Vagina (tissue), 2 donors: ENCODE measurements around the gene TGFBRAP1. TPM values are rescaled to one million over a fixed set of nuclear protein-coding genes. Genes with fewer than 3 reads are reported as not detected.

Source experiments
- DNase-seq, 2 donors: peaks; one replicate each; pipeline ENCODE4 v3.0.0-alpha.2; 2017; ENCODE audit errors: extremely low spot score in 2 of 2
- H3K27ac ChIP-seq: fragments of 200-600 bp; sonication (generic); one replicate; pipeline ENCODE4 v1.5.1; 2019
- H3K27me3 ChIP-seq: fragments of 200-600 bp; sonication (generic); one replicate; pipeline ENCODE4 v1.5.1; 2019
- H3K36me3 ChIP-seq, 2 donors: fragments of 200-600 bp; sonication (generic); one replicate each; pipeline ENCODE4 v1.5.1; 2017 to 2019
- H3K4me1 ChIP-seq: fragments of 200-600 bp; sonication (generic); one replicate; pipeline ENCODE4 v1.5.1; 2019
- H3K4me3 ChIP-seq, 2 donors: fragments of 200-600 bp; sonication (generic); 1 replicate in 1 of 2; 2 replicates in 1 of 2; pipeline ENCODE4 v1.5.1; 2016 to 2019
- H3K9me3 ChIP-seq: fragments of 200-600 bp; sonication (generic); one replicate; pipeline ENCODE4 v1.5.1; 2019
- POLR2A ChIP-seq, 2 donors: fragments of 450-650 bp; IDR thresholded peaks; one replicate each; pipeline ENCODE4 v1.6.1; 2017; ENCODE audit warnings: antibody characterized with exemption in 2 of 2, mild to moderate bottlenecking in 2 of 2, moderate library complexity in 2 of 2
- POLR2AphosphoS5 ChIP-seq, 2 donors: sonication (generic); formaldehyde crosslinking; IDR thresholded peaks; one replicate each; pipeline ENCODE4 v1.9.0; 2017; ENCODE audit warnings: antibody characterized with exemption in 2 of 2, mild to moderate bottlenecking in 2 of 2, low read depth in 1 of 2; ENCODE audit not compliant: insufficient read depth in 1 of 2
- intact Hi-C: fragments of 100-400 bp; cut with DNase I; formaldehyde crosslinking; loops from one replicate; pipeline ENCODE4 v1.15.1; 2023
- total RNA-seq: library from RNA; depleted of rRNA; stranded (reverse); fragments of >200 nt; gene quantifications from one replicate; pipeline ENCODE4 v1.2.3, GENCODE V29; 2016
- TF ChIP-seq, protein P1 (sequence below), 3 experiments: fragments of 450-650 bp in 2 of 3; fragments of 200-600 bp in 1 of 3; sonication (generic) in 1 of 3; IDR thresholded peaks; one replicate each; pipeline ENCODE4 v1.5.1; 2017 to 2019; ENCODE audit warnings: antibody characterized with exemption in 3 of 3, mild to moderate bottlenecking in 2 of 3, moderate library complexity in 2 of 3

Gene TGFBRAP1
- total RNA-seq, 1 donor from 2014 or later, result 20.1 TPM

DNA sequence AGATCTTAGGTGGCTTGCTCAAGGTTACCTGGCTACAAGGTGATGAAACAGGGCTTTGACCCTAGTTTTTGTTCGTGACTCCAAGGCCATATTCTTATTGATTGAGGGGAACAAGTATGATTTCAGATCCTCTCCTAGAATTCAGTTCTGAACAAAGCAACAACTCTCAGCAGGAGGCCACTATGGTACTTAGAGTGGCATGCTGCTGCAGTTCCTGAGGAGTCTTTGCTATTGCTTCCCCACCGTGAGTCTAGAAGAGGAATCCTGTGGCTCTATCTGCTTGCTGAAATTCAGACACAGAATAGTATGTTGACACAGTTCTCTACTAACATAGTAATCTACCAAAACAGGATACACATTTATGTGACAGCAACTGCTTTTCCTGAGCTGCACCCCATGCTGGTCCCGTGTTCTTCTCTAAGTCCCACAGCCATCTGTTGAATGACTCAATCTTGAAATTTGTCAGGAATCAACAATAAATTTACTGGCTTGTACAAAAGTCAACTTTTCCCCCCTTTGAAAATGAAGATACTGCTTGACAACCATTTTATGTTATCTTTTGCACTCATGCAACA lies 4.1 kb downstream of the TGFBRAP1 start:
- H3K27ac ChIP-seq, result no peak overlapping the region
- intact Hi-C loops, result no loop called here
- no peak overlapping the region for H3K4me3 ChIP-seq
- no peaks in the 10 kb centered on the region for H3K27me3 ChIP-seq
- H3K4me1 ChIP-seq, result peaks cover 45% of the 10 kb centered on the region
- H3K36me3 ChIP-seq, result no peaks in the 10 kb centered on the region
- TF ChIP-seq, protein P1, sequence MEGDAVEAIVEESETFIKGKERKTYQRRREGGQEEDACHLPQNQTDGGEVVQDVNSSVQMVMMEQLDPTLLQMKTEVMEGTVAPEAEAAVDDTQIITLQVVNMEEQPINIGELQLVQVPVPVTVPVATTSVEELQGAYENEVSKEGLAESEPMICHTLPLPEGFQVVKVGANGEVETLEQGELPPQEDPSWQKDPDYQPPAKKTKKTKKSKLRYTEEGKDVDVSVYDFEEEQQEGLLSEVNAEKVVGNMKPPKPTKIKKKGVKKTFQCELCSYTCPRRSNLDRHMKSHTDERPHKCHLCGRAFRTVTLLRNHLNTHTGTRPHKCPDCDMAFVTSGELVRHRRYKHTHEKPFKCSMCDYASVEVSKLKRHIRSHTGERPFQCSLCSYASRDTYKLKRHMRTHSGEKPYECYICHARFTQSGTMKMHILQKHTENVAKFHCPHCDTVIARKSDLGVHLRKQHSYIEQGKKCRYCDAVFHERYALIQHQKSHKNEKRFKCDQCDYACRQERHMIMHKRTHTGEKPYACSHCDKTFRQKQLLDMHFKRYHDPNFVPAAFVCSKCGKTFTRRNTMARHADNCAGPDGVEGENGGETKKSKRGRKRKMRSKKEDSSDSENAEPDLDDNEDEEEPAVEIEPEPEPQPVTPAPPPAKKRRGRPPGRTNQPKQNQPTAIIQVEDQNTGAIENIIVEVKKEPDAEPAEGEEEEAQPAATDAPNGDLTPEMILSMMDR (IDR thresholded peaks at IDR 0.05), result no peak
- TF ChIP-seq POLR2A (IDR thresholded peaks at IDR 0.05), result no peak
- TF ChIP-seq POLR2AphosphoS5 (IDR thresholded peaks at IDR 0.05; ENCODE audit: insufficient read depth in 1 of 2, low read depth in 1 of 2), result no peak
- H3K9me3 ChIP-seq, result no peaks in the 10 kb centered on the region
- DNase-seq, result no peak

DNA sequence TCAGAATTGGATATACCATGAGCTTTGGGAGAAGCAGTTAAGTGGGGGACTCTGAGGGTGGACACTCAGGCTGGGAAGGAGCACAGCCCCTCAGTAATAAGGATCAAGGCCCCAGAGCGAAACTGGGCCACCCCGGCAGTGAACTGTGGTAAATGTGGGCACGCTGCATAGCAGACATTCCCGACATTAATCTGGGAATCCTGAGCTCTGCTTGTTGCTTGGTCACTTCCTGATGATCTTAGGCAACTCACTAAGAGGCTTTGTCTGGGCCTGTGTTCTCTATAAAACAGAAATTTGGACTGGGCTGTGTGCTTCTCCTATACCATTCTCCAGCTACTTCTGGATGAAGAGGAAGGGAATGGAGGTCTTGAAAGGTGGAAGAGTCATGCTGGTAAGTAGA lies 4.8 kb downstream of the TGFBRAP1 start:
- intact Hi-C loops, result loop anchor here (1.0 kb wide), 1 partner anchor 43 kb away; no protein-coding TSS in a partner anchor
- Histone ChIP-seq H3K27me3 (no peaks in the 10 kb centered on the region), H3K27ac (no peak overlapping the region), H3K4me1 (peaks cover 39% of the 10 kb centered on the region), H3K9me3 (no peaks in the 10 kb centered on the region), H3K4me3 (no peak overlapping the region), H3K36me3 (no peaks in the 10 kb centered on the region)
- DNase-seq, result no peak
- TF ChIP-seq, protein P1 (IDR thresholded peaks at IDR 0.05), result no peak

DNA sequence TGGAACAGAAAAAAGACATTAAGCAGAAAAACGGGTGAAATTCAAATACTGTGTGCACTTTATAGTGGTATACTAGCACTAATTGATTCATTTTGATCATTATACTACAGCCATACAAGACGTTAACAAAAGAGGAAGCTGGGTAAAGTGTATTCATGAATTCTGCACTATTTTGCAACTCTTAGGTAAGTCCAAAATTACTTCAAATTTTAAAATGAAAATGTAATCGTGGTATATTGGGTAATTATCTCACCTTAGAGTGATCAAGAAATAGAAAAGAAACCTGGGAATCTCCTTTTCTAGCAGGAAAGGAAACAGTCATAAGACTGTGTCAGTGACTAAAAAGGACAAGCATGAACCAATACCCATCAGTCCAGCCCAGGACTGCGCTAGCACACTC lies 5.4 kb downstream of the TGFBRAP1 start:
- H3K4me3 ChIP-seq, result no peak overlapping the region
- no peaks in the 10 kb centered on the region for H3K9me3 ChIP-seq
- H3K4me1 ChIP-seq, result peaks cover 37% of the 10 kb centered on the region
- no peak overlapping the region for H3K27ac ChIP-seq
- H3K27me3 ChIP-seq, result no peaks in the 10 kb centered on the region
- TF ChIP-seq POLR2AphosphoS5 (IDR thresholded peaks at IDR 0.05; ENCODE audit: insufficient read depth in 1 of 2, low read depth in 1 of 2) (no peak), POLR2A (IDR thresholded peaks at IDR 0.05) (no peak)
- TF ChIP-seq, protein P1 (IDR thresholded peaks at IDR 0.05), result no peak
- intact Hi-C loops, result loop anchor here (1.0 kb wide), 1 partner anchor 43 kb away; no protein-coding TSS in a partner anchor
- no peak for DNase-seq
- no peaks in the 10 kb centered on the region for H3K36me3 ChIP-seq

DNA sequence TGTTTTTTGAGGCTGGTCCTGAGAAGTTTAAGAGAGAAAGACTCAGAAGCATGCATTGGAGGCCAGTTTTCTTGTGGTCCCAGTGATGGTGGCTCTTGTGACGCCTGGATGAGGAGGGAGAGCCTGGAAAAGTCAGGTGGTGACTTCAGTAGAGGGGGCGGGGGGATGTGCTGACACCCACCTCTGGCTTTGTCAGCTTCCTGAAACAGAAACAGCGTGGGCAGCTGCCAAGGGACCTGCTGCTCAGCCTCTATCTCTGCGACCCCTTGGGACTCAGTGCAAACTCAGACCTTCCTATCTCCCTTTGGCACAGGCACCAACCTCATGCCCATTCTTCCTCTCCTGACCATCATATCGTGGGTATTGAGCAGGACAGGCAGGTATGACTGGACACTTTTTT lies 6.4 kb downstream of the TGFBRAP1 start:
- Histone ChIP-seq H3K4me3 (no peak overlapping the region), H3K4me1 (peaks cover 27% of the 10 kb centered on the region), H3K27ac (no peak overlapping the region), H3K9me3 (no peaks in the 10 kb centered on the region), H3K27me3 (no peaks in the 10 kb centered on the region), H3K36me3 (no peaks in the 10 kb centered on the region)
- TF ChIP-seq POLR2A (IDR thresholded peaks at IDR 0.05), result no peak
- TF ChIP-seq, protein P1 (IDR thresholded peaks at IDR 0.05), result no peak
- no peak for TF ChIP-seq POLR2AphosphoS5 (IDR thresholded peaks at IDR 0.05; ENCODE audit: insufficient read depth in 1 of 2, low read depth in 1 of 2)
- no peak for DNase-seq
- intact Hi-C loops, result no loop called here

DNA sequence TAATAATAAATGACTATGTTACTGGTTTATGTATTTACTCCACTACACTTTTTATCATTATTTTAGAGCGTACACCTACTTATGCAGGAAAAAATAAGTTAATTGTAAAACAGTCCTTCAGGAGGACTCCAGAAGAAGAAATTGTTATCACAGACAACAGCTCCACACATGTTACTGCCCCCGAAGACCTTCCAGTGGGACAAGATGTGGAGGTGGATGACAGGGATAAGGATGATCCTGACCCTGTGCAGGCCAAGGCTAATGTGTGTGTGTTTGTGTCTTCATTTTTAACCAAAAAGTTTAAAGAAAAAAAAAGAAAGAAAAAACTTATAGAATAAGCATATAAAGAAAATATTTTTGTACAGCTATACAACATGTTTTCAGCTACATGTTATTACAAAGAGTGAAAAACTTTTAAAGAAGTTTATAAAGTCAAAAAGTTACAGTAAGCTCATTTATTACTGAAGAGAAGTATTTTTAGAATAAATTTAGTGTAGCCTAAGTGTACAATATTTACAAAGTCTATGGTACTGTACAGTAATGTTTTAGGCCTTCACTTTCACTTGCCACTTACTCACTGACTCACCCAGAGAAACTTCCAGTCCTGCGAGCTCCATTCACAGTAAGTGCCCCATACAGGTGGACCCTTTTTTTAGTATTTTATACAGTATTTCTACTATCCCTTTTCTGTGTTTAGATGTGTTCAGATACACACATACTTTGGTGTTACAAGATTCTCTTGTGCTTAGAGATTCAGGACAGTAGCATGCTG lies 7.5 kb downstream of the TGFBRAP1 start:
- Histone ChIP-seq H3K4me3 (no peak overlapping the region), H3K27ac (no peak overlapping the region), H3K36me3 (no peaks in the 10 kb centered on the region), H3K4me1 (peaks cover 22% of the 10 kb centered on the region), H3K9me3 (no peaks in the 10 kb centered on the region), H3K27me3 (no peaks in the 10 kb centered on the region)
- DNase-seq, result no peak
- TF ChIP-seq, protein P1 (IDR thresholded peaks at IDR 0.05), result no peak
- TF ChIP-seq POLR2AphosphoS5 (IDR thresholded peaks at IDR 0.05; ENCODE audit: insufficient read depth in 1 of 2, low read depth in 1 of 2) (no peak), POLR2A (IDR thresholded peaks at IDR 0.05) (no peak)
- intact Hi-C loops, result no loop called here
